Activated T-cell treated with anti-CD3 and anti-CD28 coated beads, Interleukin-2, amount 50 U/mL, for 72 hours (primary cell): ENCODE results near the gene NIPSNAP3A. TPM values are rescaled to one million over a fixed set of nuclear protein-coding genes. Genes with fewer than 3 reads are reported as not detected.

ENCODE experiments used
- ATAC-seq, 2 donors: fragments of 150-1000 bp; cut with Tn5 transposase; replicated peaks in 1 of 2; 2 replicates each; pipeline ENCODE4 v1.10.0; 2021; ENCODE audit warnings: moderate library complexity in 2 of 2, mild to moderate bottlenecking in 1 of 2
- DNase-seq, 2 donors: peaks; one replicate each; pipeline ENCODE4 v3.0.0; 2021 to 2022; ENCODE audit warnings: mixed read lengths in 1 of 2
- H3K27ac Mint-ChIP-seq: one replicate; pipeline ENCODE4 v1.8.0; 2022; ENCODE audit warnings: mild to moderate bottlenecking, moderate library complexity, mixed read lengths
- H3K27me3 Mint-ChIP-seq: one replicate; pipeline ENCODE4 v1.8.0; 2022; ENCODE audit warnings: low read depth, mixed read lengths
- H3K36me3 Mint-ChIP-seq, 2 donors: one replicate each; pipeline ENCODE4 v1.8.0; 2022; ENCODE audit warnings: mixed read lengths in 2 of 2, mild to moderate bottlenecking in 1 of 2; ENCODE audit not compliant: insufficient read depth in 2 of 2
- H3K4me1 Mint-ChIP-seq: one replicate; pipeline ENCODE4 v1.8.0; 2022; ENCODE audit warnings: low read depth, mixed read lengths
- H3K4me3 Mint-ChIP-seq, 2 donors: one replicate each; pipeline ENCODE4 v1.8.0; 2022; ENCODE audit warnings: mild to moderate bottlenecking in 2 of 2, mixed read lengths in 2 of 2, moderate library complexity in 2 of 2
- H3K9me3 Mint-ChIP-seq, 2 donors: one replicate each; pipeline ENCODE4 v1.8.0; 2022; ENCODE audit warnings: mixed read lengths in 2 of 2
- total RNA-seq, 2 donors: library from RNA; stranded (reverse); gene quantifications; one replicate each; pipeline ENCODE4 v1.2.3, GENCODE V29; 2022

The NIPSNAP3A gene
- total RNA-seq, 2 donors from 2014 or later = 9.2 to 9.9 TPM

DNA sequence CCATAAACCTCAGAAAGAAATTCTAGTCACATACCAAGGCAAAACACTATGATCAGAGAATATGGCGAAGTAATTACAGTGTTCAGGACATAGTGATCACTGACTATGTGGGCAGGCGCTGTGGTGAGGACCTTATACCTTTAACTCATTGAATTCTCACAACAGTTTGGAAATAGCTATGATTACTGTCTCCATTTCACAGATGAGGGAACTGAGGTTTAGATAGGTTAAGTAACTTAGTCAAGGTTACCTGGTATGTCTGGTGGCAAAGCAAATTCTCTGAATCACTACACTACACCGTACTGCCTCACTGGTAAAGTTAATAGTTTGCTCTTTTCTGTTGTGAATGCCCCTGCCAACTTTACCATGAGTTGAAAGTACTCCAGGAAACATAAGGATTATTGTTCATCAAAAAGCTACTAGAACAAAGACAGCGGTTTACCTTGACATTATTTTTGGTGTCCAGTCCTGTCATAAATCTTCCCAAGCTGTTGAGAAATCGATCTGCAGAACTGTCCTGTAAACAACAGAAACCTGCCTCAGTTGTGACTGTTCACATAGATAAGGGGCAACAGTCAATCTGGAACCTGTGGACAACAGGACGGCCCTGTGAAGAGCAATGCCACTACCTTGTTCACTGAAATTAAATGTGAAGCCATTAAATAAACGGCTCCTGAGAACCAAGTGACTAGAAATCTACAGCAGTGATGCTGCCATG, 52.7 kb downstream of the NIPSNAP3A start:
- Mint-ChIP-seq H3K27ac (no peak overlapping the region), H3K36me3 (peaks cover 2 to 6% of the 10 kb centered on the region in 2 donors), H3K9me3 (no peaks in the 10 kb centered on the region), H3K4me3 (no peak overlapping the region), H3K4me1 (no peaks in the 10 kb centered on the region), H3K27me3 (no peaks in the 10 kb centered on the region)
- DNase-seq = no peak
- no peak for ATAC-seq

GRCh38 chr9:104802110-104802509, 54.6 kb downstream of the NIPSNAP3A start:
- H3K36me3 Mint-ChIP-seq = peaks cover 0 to 4% of the 10 kb centered on the region in 2 donors
- DNase-seq (no peak), ATAC-seq (no peak)
- H3K9me3 Mint-ChIP-seq = no peaks in the 10 kb centered on the region
- H3K27me3 Mint-ChIP-seq = no peaks in the 10 kb centered on the region
- H3K4me1 Mint-ChIP-seq = no peaks in the 10 kb centered on the region
- no peak overlapping the region for H3K27ac Mint-ChIP-seq
- H3K4me3 Mint-ChIP-seq = no peak overlapping the region

- Mint-ChIP-seq H3K4me1 (no peaks in the 10 kb centered on the region), H3K36me3 (peaks cover 0 to 4% of the 10 kb centered on the region in 2 donors)
- no peak for ATAC-seq
These were observed 55.4 kb downstream of the NIPSNAP3A start for GRCh38 chr9:104802906-104803305.

GRCh38 chr9:104805441-104805840, 58.0 kb downstream of the NIPSNAP3A start:
- H3K36me3 Mint-ChIP-seq = peaks cover 2 to 6% of the 10 kb centered on the region in 2 donors
- H3K27ac Mint-ChIP-seq = no peak overlapping the region
- no peaks in the 10 kb centered on the region for H3K9me3 Mint-ChIP-seq
- DNase-seq = no peak
- H3K27me3 Mint-ChIP-seq = no peaks in the 10 kb centered on the region
- no peak overlapping the region for H3K4me3 Mint-ChIP-seq
- no peak for ATAC-seq
- H3K4me1 Mint-ChIP-seq = no peaks in the 10 kb centered on the region

More at GRCh38 chr9:104802906-104803305, 55.4 kb downstream of the NIPSNAP3A start:
- DNase-seq = no peak
- Mint-ChIP-seq H3K4me3 (no peak overlapping the region), H3K27me3 (no peaks in the 10 kb centered on the region), H3K27ac (no peak overlapping the region), H3K9me3 (no peaks in the 10 kb centered on the region)

DNA sequence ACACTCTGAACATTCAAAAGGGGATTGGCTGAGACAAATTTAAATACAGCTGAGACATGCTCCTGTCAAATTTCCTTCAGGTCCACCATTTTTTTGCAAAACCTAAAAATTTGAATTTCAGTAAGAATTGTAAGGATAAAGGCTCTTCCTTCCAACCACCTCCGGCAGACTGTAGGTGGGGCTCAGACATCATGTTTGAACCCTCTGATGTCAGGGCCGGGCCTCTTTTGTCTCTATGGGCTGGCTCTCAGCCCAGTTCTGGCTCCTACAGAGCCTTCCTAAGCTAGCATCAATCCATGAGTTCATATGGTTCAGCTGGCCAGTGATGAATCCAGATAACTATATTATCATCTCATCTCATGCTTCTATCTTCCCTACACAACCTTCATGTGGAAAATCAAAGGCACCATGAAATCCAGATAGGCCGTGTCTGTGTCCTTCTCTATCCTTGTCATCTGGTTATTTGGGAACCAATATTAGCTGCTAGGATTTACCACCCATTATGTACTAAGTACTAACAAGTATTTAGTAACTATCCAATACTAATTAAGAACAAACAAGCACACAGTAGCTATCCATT, 60.6 kb downstream of the NIPSNAP3A start:
- H3K36me3 Mint-ChIP-seq = peaks cover 2 to 3% of the 10 kb centered on the region in 2 donors
- DNase-seq (no peak), ATAC-seq (no peak)
- no peak overlapping the region for H3K27ac Mint-ChIP-seq
- H3K4me3 Mint-ChIP-seq = no peak overlapping the region
- no peaks in the 10 kb centered on the region for H3K4me1 Mint-ChIP-seq
- H3K27me3 Mint-ChIP-seq = no peaks in the 10 kb centered on the region
- no peaks in the 10 kb centered on the region for H3K9me3 Mint-ChIP-seq

Other genes starting within 250 kb of the NIPSNAP3A start
- not detected for gene OR13F1, start 243.4 kb upstream of the NIPSNAP3A start, total RNA-seq
- not detected for gene OR13C4, start 220.5 kb upstream of the NIPSNAP3A start, total RNA-seq
- not detected for gene OR13C3, start 210.8 kb upstream of the NIPSNAP3A start, total RNA-seq
- gene OR13C8, start 178.5 kb upstream of the NIPSNAP3A start, total RNA-seq = not detected
- gene OR13C5, start 148.3 kb upstream of the NIPSNAP3A start, total RNA-seq = not detected
- not detected for gene OR13C2, start 142.1 kb upstream of the NIPSNAP3A start, total RNA-seq
- not detected for gene OR13C9, start 129.5 kb upstream of the NIPSNAP3A start, total RNA-seq
- gene OR13D1, start 53.2 kb upstream of the NIPSNAP3A start, total RNA-seq = not detected
- 1 to 10 TPM in 1 of 2 donors, under 1 TPM in 1; 0.49 to 2.3 TPM for gene NIPSNAP3B, start 16.4 kb downstream of the NIPSNAP3A start, total RNA-seq
- 10 to 100 TPM; 12.4 to 19.5 TPM for gene ABCA1, start 180.5 kb downstream of the NIPSNAP3A start, total RNA-seq